Measurements from ENCODE around the gene BOLA3.

Gene BOLA3

GRCh38 chr2:74100254-74101216, 47.2 kb downstream of the BOLA3 start:
- no peak overlapping the region for H3K27ac ChIP-seq
- TF ChIP-seq ZFX (IDR thresholded peaks at IDR 0.05; ENCODE audit: borderline replicate concordance), result no peak

GRCh38 chr2:74099835-74100234, 47.9 kb downstream of the BOLA3 start:
- TF ChIP-seq ZFX (IDR thresholded peaks at IDR 0.05; ENCODE audit: borderline replicate concordance), result no peak
- TF ChIP-seq, protein P1, sequence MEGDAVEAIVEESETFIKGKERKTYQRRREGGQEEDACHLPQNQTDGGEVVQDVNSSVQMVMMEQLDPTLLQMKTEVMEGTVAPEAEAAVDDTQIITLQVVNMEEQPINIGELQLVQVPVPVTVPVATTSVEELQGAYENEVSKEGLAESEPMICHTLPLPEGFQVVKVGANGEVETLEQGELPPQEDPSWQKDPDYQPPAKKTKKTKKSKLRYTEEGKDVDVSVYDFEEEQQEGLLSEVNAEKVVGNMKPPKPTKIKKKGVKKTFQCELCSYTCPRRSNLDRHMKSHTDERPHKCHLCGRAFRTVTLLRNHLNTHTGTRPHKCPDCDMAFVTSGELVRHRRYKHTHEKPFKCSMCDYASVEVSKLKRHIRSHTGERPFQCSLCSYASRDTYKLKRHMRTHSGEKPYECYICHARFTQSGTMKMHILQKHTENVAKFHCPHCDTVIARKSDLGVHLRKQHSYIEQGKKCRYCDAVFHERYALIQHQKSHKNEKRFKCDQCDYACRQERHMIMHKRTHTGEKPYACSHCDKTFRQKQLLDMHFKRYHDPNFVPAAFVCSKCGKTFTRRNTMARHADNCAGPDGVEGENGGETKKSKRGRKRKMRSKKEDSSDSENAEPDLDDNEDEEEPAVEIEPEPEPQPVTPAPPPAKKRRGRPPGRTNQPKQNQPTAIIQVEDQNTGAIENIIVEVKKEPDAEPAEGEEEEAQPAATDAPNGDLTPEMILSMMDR (IDR thresholded peaks at IDR 0.05), result no peak
- H3K27ac ChIP-seq, result no peak overlapping the region

DNA sequence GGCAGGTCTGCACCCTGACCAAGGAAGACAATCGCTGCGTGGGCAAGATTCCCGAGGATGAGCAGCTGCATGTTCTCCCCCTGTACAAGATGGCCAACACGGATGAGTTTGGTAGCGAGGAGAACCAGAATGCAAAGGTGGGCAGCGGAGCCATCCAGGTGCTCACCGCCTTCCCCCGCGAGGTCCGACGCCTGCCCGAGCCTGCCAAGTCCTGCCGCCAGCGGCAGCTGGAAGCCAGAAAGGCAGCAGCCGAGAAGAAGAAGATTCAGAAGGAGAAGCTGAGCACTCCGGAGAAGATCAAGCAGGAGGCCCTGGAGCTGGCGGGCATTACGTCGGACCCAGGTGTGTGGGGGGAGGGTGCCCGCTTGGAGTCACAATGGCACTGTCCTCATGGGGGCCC, 48.4 kb downstream of the BOLA3 start:
- no peak overlapping the region for H3K27ac ChIP-seq
- no peak for TF ChIP-seq ZFX (IDR thresholded peaks at IDR 0.05; ENCODE audit: borderline replicate concordance)
- TF ChIP-seq, protein P1 (IDR thresholded peaks at IDR 0.05), result no peak

- TF ChIP-seq, protein P1 (IDR thresholded peaks at IDR 0.05), result no peak
Observed at GRCh38 chr2:74097574-74097973, 50.1 kb downstream of the BOLA3 start.

GRCh38 chr2:74096052-74096451, 51.7 kb downstream of the BOLA3 start:
- no peak for TF ChIP-seq ZFX (IDR thresholded peaks at IDR 0.05; ENCODE audit: borderline replicate concordance)
- TF ChIP-seq, protein P1 (IDR thresholded peaks at IDR 0.05), result no peak
- H3K27ac ChIP-seq, result no peak overlapping the region

More at GRCh38 chr2:74097574-74097973, 50.1 kb downstream of the BOLA3 start:
- no peak overlapping the region for H3K27ac ChIP-seq

DNA sequence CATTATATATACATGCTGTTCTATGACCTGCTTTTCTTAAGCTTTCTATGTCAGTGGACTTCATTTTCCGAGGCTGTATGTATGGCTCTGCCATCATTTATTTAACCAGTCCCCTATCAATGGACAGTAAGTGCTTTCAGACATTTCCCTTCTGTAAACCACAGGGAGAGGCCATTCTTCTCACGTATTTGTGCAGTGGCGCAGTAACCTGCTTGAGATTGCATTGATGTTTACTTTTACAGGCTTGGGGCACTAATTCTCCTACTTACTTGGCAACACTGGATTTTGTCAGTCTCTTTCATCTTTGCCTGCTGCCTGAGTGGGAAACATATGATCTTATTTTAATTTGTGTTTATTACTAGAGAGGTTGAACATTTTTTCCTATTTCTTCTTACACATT, 52.1 kb downstream of the BOLA3 start:
- H3K27ac ChIP-seq, result no peak overlapping the region
- TF ChIP-seq ZFX (IDR thresholded peaks at IDR 0.05; ENCODE audit: borderline replicate concordance), result no peak
- TF ChIP-seq, protein P1 (IDR thresholded peaks at IDR 0.05), result no peak

DNA sequence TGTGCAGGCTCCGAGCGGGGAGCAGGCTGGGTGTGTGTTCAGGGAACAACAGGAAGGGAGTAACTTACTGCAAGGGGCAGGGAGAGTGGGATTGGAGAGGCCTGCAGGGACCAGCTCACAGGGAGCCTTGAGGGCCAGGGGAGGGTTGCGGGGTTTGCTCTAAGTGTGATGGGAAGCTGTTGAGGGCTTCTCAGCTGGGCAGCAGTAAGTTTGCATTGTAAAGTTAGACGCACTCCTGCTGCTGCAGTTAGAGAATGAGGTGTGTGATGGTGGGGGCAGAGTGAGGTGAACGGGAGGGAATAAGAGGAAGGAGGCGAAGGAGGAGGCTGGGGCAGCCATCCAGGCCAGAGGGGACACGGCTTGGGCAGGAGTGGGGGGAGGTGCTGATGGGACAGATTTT, 53.4 kb downstream of the BOLA3 start:
- no peak overlapping the region for H3K27ac ChIP-seq
- TF ChIP-seq ZFX (IDR thresholded peaks at IDR 0.05; ENCODE audit: borderline replicate concordance), result no peak
- TF ChIP-seq, protein P1 (IDR thresholded peaks at IDR 0.05), result no peak

Measured in 22Rv1 (cell line).